ENCODE results near the gene CTNNA2. TPM values are rescaled to one million over a fixed set of nuclear protein-coding genes. Genes with fewer than 3 reads are reported as not detected.

CTNNA2 gene
- polyA plus RNA-seq, 1 of the 3 experiments (the other 2 are of a cell fraction): 0.30 TPM

GRCh38 chr2:80244905-80245584 lies 732.2 kb downstream of the CTNNA2 start:
- H3K27ac ChIP-seq (ENCODE audit: low read depth in 2 of 2, low read length in 1 of 2): no peak overlapping the region
- no peak overlapping the region for H2AFZ ChIP-seq (ENCODE audit: low read depth)
- no peak overlapping the region for H3K9ac ChIP-seq
- H3K4me1 ChIP-seq (ENCODE audit: control insufficient read depth in 1 of 2, insufficient read depth in 2 of 2, low read depth in 1 of 2, low read length in 1 of 2): peaks cover 0 to 6% of the 10 kb centered on the region in 2 experiments; a peak in 1 of 4 replicates
- no peak overlapping the region for H3K4me2 ChIP-seq
- no peak overlapping the region for H3K4me3 ChIP-seq (ENCODE audit: low read depth in 2 of 2, low read length in 1 of 2)
- no peak for DNase-seq
- WGBS (ENCODE audit: low lambda C conversion rate): 35% methylated on average over 8 of the region's 8 CpGs
- CTCF ChIA-PET: no interaction called here
- H3K27me3 ChIP-seq (ENCODE audit: insufficient read depth): no peaks in the 10 kb centered on the region
- no peaks in the 10 kb centered on the region for H4K20me1 ChIP-seq (ENCODE audit: insufficient read depth)
- no peaks in the 10 kb centered on the region for H3K79me2 ChIP-seq (ENCODE audit: insufficient read depth)
- no peaks in the 10 kb centered on the region for H3K9me2 ChIP-seq
- H3K9me3 ChIP-seq: no peaks in the 10 kb centered on the region
- H3K36me3 ChIP-seq (replicated peaks in 1 of 2; ENCODE audit: control insufficient read depth in 1 of 2, insufficient read depth in 2 of 2, low read length in 1 of 2): no peaks in the 10 kb centered on the region
- POLR2A ChIA-PET: no interaction called here
- H3F3A ChIP-seq (replicated peaks; ENCODE audit: insufficient read depth): no peaks in the 10 kb centered on the region
- no peak for TF ChIP-seq CTCF (IDR thresholded peaks at IDR 0.05)
- no peak for TF ChIP-seq NFIC (IDR thresholded peaks at IDR 0.05; ENCODE audit: borderline replicate concordance)
- TF ChIP-seq REST (IDR thresholded peaks at IDR 0.05; ENCODE audit: low read depth, low read length): no peak
- no peak for TF ChIP-seq JUND (IDR thresholded peaks at IDR 0.05)
- no peak for TF ChIP-seq PBX3 (IDR thresholded peaks at IDR 0.05)
- TF ChIP-seq RCOR1 (IDR thresholded peaks at IDR 0.05; ENCODE audit: low read length): no peak
- no peak for TF ChIP-seq RXRA (IDR thresholded peaks at IDR 0.05; ENCODE audit: borderline replicate concordance, low read depth)
- no peak for TF ChIP-seq CHD2 (IDR thresholded peaks at IDR 0.05; ENCODE audit: low read length, partially characterized antibody)
- no peak for TF ChIP-seq GATA2 (CRISPR knock-in tag; IDR thresholded peaks at IDR 0.05)
- TF ChIP-seq USF2 (IDR thresholded peaks at IDR 0.05; ENCODE audit: borderline replicate concordance, low read depth, low read length): no peak
- no peak for TF ChIP-seq YY1 (IDR thresholded peaks at IDR 0.05; ENCODE audit: low read depth)
- no peak for TF ChIP-seq MXI1 (IDR thresholded peaks at IDR 0.05; ENCODE audit: low read depth, low read length)

Data from SK-N-SH (cell line).